NCI-H510A (cell line): ENCODE measurements around the gene TJP3.
A peak's percentile ranks its signal among the peaks of the same experiment; 100 is the strongest.
"Not testable (repeated sequence)": the region's sequence is repeated elsewhere in the genome, so short reads cannot be mapped to it uniquely, and the experiment has no call there.

Experiments used
- DNase-seq: peaks from one replicate; lab custom pipeline; 2025; lab: John Stamatoyannopoulos, UW

The TJP3 gene

DNA sequence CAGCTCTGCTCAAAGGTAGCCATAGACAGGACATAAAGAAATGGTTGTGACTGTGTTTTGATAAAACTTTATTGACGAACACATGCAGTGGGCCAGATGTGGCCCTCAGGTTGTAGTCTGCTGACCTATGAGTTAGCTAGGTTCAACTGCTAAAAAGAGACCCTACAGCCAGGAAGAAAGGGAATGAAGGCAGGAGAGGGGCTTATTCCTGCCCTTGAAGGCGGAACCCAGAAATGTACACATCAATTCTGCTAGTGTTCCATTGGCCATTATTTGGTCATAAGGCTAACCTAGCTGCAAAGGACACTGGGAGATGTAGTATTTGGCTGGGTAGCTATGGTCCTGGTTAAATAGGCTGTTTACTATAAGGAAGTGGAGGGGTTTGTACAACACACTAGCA lies 35.3 kb downstream of the TJP3 start:
- DNase-seq, result no peak

DNA sequence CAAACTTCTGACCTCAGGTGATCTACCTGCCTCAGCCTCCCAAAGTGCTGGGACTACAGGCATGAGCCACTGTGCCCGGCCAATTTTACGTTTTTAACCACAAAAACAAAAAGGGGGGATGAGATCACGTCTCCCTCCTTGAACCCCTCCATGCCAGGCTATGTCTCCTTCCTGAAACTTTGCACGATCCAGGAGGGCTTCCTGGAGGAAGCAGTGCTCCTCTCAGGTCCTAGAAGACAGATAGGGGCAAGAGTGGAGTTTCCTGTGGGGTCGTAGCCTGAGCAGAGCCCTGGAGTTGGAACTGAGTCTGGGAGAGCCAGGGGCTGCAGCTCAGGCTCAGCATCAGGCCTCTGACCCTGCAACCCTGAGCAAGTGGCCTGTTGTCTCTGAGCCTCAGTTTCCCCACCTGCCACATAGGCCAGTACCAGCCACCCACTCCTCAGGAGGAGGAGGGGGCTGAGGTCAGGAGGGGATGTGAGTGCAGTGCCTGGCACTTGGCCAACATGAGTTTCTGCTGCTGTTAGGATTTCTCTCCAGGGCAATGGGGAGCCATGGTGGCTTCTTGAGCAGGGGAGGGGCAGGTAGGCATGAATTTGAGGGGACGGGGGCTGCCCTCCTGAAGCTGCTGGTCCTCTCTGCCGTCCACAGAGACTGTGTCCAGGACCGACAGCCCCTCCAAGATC lies 37.3 kb downstream of the TJP3 start:
- no peak for DNase-seq

DNA sequence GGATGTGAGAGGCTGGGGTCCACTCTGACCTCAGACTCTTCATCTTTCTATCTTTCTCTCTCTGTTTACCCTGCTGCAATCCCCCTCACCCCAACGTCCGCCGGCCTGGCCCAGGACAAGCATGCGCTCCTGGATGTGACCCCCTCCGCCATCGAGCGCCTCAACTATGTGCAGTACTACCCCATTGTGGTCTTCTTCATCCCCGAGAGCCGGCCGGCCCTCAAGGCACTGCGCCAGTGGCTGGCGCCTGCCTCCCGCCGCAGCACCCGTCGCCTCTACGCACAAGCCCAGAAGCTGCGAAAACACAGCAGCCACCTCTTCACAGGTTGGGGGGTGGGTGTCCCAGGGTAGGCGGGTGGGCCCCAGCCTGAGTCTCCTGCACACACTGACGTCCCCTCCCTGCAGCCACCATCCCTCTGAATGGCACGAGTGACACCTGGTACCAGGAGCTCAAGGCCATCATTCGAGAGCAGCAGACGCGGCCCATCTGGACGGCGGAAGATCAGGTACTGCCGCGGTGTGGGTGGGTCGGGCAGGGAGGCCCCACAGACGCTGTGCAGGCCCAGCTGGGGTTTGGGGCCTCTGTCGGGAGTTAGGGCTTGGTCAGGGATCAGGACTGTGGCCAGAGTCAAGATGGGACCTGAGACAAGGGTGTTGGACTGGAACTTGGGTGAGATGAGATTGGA lies 38.3 kb downstream of the TJP3 start:
- no peak for DNase-seq

DNA sequence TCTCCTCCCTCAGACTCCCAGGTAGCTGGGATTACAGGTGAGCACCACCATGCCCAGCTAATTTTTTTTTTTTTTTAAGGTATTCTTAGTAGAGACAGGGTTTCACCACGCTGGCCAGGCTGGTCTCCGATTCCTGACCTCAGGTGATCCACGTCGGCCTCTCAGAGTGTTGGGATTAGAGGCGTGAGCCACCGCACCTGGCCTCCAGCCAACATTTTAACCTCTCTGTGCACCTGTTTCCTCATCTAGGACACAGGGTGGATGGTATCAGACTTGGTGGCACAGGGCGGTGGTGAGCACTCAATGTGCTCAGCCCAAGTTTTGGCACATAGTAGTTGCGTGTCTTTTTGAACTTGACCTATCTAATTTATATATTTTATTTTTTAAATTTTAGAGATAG lies 40.8 kb downstream of the TJP3 start:
- DNase-seq, result no peak

DNA sequence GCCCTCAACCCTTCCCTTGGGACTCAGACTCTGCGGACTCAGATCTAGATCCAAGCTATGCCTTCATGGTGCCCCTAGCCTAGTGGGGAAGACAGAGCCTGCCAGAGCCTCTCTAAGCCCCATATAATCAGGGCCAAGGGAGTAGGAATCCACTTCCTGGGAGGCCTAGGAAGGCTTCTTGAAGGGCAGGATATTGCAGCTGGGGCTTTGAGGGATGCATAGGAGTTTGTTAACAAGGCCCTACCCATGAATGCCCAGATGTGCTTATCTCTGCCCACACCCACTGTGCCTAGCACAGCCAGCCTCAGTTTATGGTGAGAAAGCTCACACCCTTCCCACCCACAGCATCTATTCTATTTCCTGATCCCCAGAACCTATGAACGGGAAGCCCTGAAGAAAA lies 42.0 kb downstream of the TJP3 start:
- no peak for DNase-seq

DNA sequence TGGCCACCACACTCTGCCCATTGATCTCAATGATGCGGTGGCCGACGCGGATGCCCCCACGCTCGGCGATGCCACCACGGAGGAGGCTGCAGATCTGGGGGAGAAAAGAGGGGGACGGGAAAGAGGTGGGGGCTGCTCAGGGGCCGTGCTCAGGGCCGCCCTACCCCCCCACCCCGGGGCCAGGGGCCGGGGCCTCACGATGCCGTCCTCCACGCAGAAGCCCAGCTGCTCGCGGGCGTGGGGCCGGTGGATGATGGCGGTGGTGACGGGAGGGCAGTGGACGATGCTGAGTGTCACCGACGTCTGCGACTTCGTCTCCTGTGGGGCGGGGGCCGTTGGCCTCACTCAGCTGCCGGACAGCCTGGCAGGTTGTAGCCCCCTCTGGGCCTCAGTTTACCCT lies 43.1 kb downstream of the TJP3 start:
- DNase-seq, result no peak

DNA sequence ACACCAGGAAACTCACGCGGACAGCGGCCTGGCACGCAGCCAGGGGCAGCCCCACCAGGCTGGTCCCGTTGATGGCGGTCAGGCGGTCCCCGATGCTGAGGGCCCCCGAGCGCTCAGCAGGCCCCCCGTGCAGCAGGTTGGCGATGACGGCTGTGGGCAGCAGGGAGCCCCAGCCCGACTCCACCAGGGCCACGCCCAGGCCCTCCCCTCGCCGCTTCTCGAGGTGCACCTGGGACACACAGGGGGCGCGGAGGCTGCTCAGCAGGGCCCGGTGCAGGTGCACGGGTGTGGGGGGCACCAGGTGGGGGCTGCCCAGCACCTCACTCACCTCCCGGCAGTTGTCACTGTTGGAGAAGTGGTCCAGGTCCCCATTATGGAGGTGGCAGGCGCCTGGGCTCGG lies 44.3 kb downstream of the TJP3 start:
- DNase-seq, result no peak

DNA sequence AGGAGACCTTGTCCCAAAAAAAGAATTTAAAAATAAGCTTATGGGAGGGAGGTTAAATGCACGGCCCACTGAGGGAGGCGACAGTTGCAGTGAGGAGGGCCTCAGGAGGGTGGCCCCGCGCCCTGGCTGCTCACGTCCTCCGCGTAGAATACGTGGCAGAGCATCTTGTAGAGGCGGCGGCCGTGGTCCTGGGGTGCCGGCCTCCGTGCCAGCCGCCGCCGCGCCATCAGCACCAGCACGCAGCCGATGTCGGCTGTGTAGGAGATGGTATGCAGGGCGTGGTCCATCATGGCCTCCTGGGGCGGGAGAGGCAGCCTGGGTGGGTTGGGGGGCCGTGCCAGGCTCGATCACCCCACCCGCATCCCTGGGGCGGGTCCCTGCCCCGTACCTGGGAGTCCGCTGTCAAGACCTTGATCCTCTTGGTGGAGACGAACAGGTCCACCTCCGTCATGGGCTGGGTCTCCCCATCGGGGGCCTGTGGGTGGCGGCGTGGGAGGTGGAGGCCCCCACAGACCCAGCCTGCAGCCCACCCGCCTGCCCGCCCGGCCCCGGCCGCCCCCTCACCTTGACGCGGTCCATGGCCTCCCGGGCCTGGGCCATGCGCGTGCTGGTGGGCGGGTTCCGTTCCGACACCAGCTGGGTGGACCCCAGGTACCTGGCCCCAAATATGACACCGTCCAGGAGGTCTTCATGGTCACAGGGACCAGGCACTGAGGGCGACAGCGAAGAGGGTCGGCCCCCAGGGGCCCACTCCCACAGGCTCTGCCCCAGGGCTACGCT lies 45.6 kb downstream of the TJP3 start:
- no peak for DNase-seq

DNA sequence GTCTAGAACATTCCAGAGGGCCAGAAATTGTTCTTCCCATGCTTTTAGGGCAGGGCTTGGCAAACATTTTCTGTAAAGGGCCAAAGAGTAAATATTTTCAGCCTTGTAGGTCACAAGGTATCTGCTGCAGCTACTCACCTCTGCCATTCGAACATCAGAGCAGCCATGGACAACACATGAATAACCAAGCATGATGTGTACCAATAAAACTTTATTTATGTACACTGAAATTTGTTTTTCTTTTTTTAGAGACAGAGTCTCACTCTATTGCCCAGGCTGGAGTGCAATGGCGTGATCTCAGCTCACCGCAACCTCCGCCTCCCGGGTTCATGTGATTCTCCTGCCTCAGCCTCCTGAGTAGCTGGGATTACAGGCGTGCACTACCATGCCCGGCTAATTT lies 49.5 kb downstream of the TJP3 start:
- DNase-seq, result not testable (repeated sequence)

DNA sequence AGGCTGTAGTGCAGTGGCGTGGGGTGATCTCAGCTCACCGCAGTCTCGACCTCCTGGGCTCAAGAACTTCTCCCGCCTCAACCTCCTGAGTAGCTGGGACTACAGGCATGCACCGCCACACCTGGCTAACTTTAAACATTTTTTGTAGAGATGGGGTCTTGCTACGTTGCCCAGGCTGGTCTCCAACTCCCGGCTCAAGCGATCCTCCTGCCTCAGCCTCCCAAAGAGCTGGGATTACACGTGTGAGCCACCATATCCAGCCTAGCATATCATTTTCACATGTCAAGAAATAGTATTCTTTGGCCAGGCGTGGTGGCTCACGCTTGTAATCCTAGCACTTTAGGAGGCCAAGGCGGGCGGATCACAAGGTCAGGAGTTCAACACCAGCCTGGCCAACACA lies 50.1 kb downstream of the TJP3 start:
- DNase-seq, result not testable (repeated sequence)

DNA sequence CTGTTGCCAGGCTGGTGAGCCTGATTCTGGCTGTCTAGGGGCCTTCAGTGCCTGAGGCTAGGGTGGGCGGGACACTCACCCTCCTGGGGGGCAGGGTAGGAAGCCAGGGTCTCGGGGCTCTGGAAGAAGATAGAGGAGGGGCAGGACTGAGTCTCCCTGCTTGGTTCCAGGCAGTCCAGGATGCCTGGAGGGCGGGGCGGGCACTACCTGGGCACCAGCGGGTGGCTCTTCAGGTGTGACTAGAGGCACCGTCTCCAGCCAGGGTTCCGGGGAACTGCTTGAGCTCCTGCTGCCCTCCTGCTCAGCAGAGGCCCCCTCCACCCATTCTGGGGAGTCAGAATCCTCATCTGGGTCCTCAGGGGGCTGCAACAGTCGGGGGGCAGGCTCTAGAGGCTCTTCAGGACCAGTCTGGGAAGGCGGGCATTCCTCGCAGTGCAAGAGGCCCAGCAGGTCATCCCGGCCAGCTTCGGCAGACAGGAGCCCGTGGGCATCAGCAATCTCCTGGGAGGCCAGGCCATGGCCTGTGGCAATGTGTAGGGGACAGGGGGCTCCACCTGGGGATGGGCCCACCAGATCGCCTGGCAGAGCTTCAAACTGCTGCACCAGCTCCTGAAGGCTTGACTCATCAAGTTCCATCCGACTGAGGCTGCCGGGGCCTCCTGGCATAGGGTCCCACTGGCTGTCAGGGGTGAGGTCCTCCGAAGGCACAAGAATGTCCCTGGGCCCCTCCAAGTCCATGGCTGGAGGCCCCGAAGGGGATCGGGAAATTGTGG lies 51.5 kb downstream of the TJP3 start:
- no peak for DNase-seq

DNA sequence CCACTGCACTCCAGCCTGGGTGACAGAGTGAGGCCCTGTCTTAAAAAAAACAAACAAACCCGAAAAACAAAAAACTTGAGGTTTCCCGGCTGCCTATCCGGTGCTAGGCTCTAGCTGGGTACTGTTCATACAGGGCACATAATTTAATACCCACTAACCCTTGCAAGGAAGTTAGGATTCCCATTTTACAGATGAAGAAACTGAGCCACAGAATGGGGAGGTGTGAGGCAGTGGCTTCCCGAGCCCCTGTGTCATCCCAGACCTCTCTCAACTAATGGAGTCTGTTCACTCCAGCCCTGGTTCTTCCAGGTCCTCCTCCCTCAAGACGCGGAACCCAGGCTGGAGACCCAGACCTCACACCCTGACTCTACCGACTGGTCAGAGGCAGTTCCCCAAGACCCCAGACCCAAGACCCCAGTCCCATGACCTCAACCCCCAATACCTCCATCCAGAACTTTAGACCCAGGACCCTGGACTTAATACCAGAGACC lies 52.7 kb downstream of the TJP3 start:
- DNase-seq, result no peak

DNA sequence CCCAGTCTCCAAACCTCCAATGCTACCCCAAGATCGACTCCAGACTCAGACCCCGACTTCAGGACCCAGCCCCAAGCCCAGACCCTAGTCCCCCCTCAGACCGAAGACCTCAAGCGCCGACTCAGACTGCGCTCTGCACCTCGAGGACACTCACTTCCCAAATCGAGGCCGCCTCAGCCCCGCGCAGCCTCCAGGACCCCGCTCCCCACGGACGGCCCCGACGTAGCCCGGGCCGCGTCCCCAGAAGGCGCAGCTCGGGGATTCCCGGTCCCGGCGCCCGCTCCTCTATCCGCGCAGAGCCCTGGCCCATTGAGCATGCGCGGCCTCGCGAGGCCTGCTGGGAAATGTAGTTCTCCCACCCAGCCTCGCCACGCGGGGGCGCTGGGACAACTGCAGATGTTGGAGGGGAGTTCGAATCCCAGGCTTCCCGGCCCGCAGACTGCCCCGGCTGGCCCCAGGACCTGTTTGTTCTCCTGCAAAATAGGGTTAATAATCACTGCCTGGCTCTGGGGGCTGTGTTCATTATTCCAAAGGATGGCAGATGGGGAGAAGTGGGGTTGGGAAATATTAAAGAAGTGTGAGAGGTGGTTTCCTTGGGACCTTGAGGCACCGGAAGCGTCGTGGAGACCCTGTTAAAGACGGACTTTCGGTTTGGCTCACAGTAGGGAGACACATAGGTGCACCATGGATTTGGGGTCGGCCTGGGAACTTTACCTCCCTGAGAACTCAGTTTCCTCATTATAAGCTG lies 53.4 kb downstream of the TJP3 start, which contains the start of gene APBA3:
Gene APBA3, minus strand, starts transcription at position 311 of the 748 bp plus-strand sequence. CDS start 1,428 bp downstream, outside the sequence.
- peak; percentile 76 for DNase-seq

DNA sequence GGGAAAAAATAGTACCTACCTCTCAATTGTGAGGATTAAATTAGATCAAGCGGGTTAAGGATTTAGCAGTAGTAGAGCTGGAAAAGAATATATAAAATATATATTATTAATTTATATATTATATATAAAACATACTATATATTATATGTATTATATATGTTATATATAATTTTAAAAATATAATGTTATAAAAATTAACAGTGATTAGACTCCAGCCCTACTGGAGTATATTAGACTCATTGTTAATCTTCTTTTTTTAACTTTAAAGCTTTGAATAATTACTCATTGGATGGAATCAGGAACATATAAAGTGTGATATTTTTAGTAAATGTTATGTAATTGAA lies 53.9 kb downstream of the TJP3 start:
- DNase-seq, result no peak

DNA sequence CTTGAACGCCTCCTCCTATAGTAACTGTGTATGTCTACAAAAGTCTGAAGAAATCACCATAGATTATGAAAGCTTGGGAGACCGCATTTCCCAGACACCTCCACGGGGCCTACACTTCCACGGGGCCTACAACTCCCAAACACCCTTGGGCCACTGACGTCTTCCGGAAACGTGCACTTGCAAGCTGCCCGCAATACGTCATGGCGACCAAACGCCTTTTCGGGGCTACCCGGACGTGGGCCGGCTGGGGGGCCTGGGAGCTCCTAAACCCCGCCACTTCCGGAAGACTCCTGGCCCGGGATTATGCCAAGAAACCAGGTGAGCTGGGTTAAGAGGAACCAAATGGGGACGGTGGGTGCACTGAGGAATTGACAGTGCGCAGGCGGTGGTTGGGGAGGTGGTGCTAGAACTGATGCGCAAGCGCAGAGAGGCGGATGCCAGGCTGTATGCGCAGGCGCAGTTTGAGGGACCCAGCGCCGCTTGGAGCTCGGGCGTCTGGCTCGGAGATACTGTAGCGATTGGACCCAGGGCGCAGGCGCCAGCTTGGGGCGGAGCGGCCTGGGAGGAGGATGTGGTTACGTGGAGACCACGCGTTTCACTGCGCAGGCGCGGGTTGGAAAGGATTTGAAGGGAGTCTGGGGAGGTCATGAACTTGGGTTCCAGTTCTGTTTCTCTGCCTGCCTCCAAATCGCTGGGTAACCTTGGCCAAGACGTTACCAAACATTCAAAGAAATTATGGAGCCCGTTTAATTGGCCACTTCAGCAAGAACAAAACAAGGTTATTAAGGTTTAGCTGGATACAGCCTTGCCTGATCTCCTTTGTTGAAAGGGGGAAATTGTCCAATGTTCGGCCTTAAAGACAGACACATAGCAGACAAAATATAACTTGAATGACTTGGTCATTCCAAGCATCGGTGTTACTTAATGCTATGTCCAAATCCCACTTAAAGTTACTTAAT lies 54.6 kb downstream of the TJP3 start, which contains the start of gene MRPL54:
Gene MRPL54, plus strand, starts transcription at position 182 of the 959 bp plus-strand sequence. Its CDS starts 19 bp downstream, at position 201.
- peak; percentile 97 for DNase-seq

DNA sequence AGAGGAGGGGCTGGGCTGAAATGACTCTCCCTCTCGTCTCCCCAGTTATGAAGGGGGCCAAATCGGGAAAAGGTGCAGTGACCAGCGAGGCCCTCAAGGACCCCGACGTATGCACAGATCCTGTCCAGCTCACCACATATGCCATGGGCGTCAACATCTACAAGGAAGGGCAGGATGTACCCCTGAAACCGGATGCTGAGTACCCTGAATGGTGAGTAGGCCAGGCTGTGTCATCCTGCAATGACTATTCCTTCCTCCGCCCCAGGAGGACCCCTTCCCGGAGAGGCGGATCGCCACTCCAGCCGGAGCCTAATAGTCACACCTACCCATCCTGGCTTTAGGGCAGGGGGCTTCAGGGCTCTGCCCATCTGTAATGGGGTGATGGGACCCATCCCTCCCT lies 56.9 kb downstream of the TJP3 start:
- no peak for DNase-seq

DNA sequence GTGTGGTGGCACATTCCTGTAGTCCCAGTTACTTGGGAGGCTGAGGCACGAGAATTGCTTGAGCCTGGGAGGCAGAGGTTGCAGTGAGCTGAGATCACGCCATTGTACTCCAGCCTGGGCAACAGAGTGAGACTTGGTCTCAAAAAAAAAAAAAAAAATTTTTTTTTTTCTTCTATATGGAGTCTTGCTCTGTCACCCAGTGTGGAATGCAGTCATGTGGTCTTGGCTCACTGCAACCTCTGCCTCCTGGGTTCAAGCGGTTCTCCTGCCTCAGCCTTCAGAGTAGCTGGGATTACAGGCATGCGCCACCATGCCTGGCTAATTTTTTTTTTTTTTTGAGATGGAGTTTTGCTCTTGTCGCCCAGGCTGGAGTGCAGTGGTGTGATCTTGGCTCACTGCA lies 57.6 kb downstream of the TJP3 start:
- not testable (repeated sequence) for DNase-seq

DNA sequence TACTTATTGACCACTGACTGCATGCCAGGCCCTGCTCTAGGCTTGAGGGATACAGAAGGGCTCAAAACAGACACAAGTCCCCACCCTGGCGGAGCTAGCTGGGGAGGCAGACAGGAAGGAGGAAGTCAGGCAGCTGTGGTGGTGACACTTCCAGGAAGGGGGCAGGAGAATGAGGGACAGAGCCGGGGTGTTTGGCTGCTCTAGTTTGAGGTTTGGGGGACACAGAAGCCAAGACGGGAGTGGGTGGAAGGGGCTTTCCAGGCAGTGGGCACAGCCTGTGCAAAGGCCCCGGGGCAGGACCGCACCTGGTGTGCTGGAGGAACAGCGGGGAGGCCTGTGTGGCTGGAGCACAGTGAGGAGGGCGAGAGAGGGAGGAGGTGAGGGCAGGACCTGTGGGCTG lies 58.3 kb downstream of the TJP3 start:
- no peak for DNase-seq

DNA sequence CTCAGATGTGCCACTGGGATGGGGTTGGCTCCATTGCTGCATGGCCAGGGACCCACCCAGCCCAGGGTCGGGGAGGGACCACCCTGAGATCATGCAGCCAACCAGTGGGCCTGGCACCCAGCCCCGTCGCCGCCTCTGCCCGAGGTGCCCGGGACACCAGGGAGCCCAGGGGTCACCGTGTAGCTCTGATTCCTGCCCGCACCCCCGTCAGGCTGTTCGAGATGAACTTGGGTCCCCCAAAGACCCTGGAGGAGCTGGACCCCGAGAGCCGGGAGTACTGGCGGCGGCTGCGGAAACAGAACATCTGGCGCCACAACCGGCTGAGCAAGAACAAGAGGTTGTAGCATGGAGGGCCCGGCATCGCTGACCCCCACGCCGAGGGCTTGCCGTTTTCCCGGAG lies 58.9 kb downstream of the TJP3 start:
- DNase-seq, result no peak
